K562 (cell line): Measurements from ENCODE around the gene EHD2. TPM values are rescaled to one million over a fixed set of nuclear protein-coding genes. Genes with fewer than 3 reads are reported as not detected.

ENCODE experiments used
- CTBP1 ChIP-seq: fragments of 450-650 bp; IDR thresholded peaks from 2 replicates; pipeline ENCODE4 v1.6.1; 2016; ENCODE audit warnings: borderline replicate concordance
- ELF4 ChIP-seq: fragments of 450-650 bp; formaldehyde crosslinking; IDR thresholded peaks from 2 replicates; pipeline ENCODE4 v1.4.0; 2022; ENCODE audit warnings: missing genetic modification characterization
- EP400 ChIP-seq: fragments of 450-650 bp; IDR thresholded peaks from 2 replicates; pipeline ENCODE4 v1.6.1; 2017; ENCODE audit warnings: antibody characterized with exemption, mild to moderate bottlenecking, moderate library complexity
- HNRNPK ChIP-seq: fragments of 200-400 bp; formaldehyde crosslinking; IDR thresholded peaks from one replicate; pipeline ENCODE4 v1.6.1; 2018; ENCODE audit warnings: mild to moderate bottlenecking, low read depth, low read length; ENCODE audit not compliant: poor library complexity, severe bottlenecking
- JUND ChIP-seq, 2 experiments: IDR thresholded peaks; 2 replicates in 1 of 2; 3 replicates in 1 of 2; pipeline ENCODE4 v1.6.1; 2011; ENCODE audit warnings: borderline replicate concordance in 2 of 2, low read depth in 2 of 2, low read length in 2 of 2, improper control_type of control experiment in 1 of 2, missing biosample characterization in 1 of 2, missing genetic modification characterization in 1 of 2, missing genetic modification reagents in 1 of 2
- MTF1 ChIP-seq: fragments of 250-450 bp; sonication (Bioruptor Pico); IDR thresholded peaks from 2 replicates; pipeline ENCODE4 v1.9.0; 2021; ENCODE audit warnings: moderate library complexity, mild to moderate bottlenecking, inconsistent platforms, borderline replicate concordance
- MYC ChIP-seq, 2 experiments: fragments of 250-450 bp in 1 of 2; sonication (Bioruptor Pico) in 1 of 2; IDR thresholded peaks; 2 replicates each; pipeline versions ENCODE4 v1.5.1 to v1.6.1; 2012 to 2021; ENCODE audit warnings: low read depth in 2 of 2, borderline replicate concordance in 1 of 2, improper control_type of control experiment in 1 of 2, low read length in 1 of 2, mild to moderate bottlenecking in 1 of 2, moderate library complexity in 1 of 2
- NONO ChIP-seq, 2 experiments: fragments of 200-400 bp in 1 of 2; fragments of 450-650 bp in 1 of 2; formaldehyde crosslinking in 1 of 2; IDR thresholded peaks; 2 replicates each; pipeline ENCODE4 v1.6.1; 2017; ENCODE audit warnings: low read depth in 2 of 2, mild to moderate bottlenecking in 2 of 2, moderate library complexity in 2 of 2, low read length in 1 of 2
- TEAD4 ChIP-seq, 2 experiments: sonication (generic) in 1 of 2; formaldehyde crosslinking in 1 of 2; IDR thresholded peaks; 2 replicates each; pipeline versions ENCODE4 v1.6.1 to v1.8.0; 2012 to 2022; ENCODE audit warnings: borderline replicate concordance in 1 of 2, inconsistent platforms in 1 of 2, low read length in 1 of 2, mild to moderate bottlenecking in 1 of 2, missing genetic modification reagents in 1 of 2
- XRCC5 ChIP-seq: fragments of 200-400 bp; formaldehyde crosslinking; IDR thresholded peaks from 2 replicates; pipeline ENCODE4 v1.6.1; 2017; ENCODE audit warnings: low read depth, mild to moderate bottlenecking, low read length
- ZNF263 ChIP-seq: sonication (generic); formaldehyde crosslinking; IDR thresholded peaks from 2 replicates; pipeline ENCODE4 v1.8.0; 2022; ENCODE audit warnings: mild to moderate bottlenecking, missing genetic modification reagents, borderline replicate concordance
- ZNF431 ChIP-seq: sonication (generic); formaldehyde crosslinking; IDR thresholded peaks from 2 replicates; pipeline ENCODE4 v1.8.0; 2022; ENCODE audit warnings: mild to moderate bottlenecking, missing genetic modification reagents
- polyA plus RNA-seq, 8 experiments: library from polyadenylated mRNA; depleted of rRNA in 4 of 8; stranded (reverse) in 5 of 8; unstranded in 3 of 8; fragments of >200 nt; fragmentation: Nextera tagmentation in 2 of 8; fragmentation: Illumina TruSeq in 1 of 8; extraction: Ambion mirVana in 2 of 8; extraction: Trizol in 1 of 8; gene quantifications; 2 replicates each; pipeline versions ENCODE4 v1.2.1 to v1.2.3, GENCODE V29; 2011 to 2014; ENCODE audit warnings: inconsistent platforms in 1 of 8, missing spikeins in 1 of 8
- total RNA-seq, 7 experiments: library from RNA; depleted of rRNA in 6 of 7; stranded (reverse); fragments of >200 nt in 6 of 7; fragmentation: Illumina TruSeq in 2 of 7; extraction: Trizol in 2 of 7; gene quantifications; 2 replicates each; pipeline versions ENCODE4 v1.2.1 to v1.2.3, GENCODE V29; 2011 to 2021; ENCODE audit warnings: low replicate concordance in 1 of 7
- TF ChIP-seq, protein P1 (sequence below): sonication (generic); formaldehyde crosslinking; IDR thresholded peaks from 2 replicates; pipeline ENCODE4 v1.8.0; 2022; ENCODE audit warnings: mild to moderate bottlenecking, missing genetic modification reagents
- TF ChIP-seq, protein P2 (sequence below): sonication (generic); formaldehyde crosslinking; IDR thresholded peaks from 2 replicates; pipeline ENCODE4 v1.8.0; 2022; ENCODE audit warnings: mild to moderate bottlenecking, missing genetic modification reagents
- TF ChIP-seq, protein P3 (sequence below): fragments of 250-450 bp; sonication (Bioruptor Pico); IDR thresholded peaks from 2 replicates; pipeline ENCODE4 v1.8.0; 2021; ENCODE audit warnings: moderate library complexity, mild to moderate bottlenecking, inconsistent platforms
- TF ChIP-seq, protein P4 (sequence below): IDR thresholded peaks from 2 replicates; pipeline ENCODE4 v1.6.1; 2011; ENCODE audit warnings: borderline replicate concordance, low read depth, mild to moderate bottlenecking, moderate library complexity, low read length; ENCODE audit not compliant: insufficient read depth, poor library complexity, severe bottlenecking

The EHD2 gene
- total and polyA plus RNA-seq, 9 of the 15 experiments (the other 6 are each of a cell fraction or from before 2014, with no cell fraction given): 1.7 to 32.2 (median 3.0) TPM

DNA sequence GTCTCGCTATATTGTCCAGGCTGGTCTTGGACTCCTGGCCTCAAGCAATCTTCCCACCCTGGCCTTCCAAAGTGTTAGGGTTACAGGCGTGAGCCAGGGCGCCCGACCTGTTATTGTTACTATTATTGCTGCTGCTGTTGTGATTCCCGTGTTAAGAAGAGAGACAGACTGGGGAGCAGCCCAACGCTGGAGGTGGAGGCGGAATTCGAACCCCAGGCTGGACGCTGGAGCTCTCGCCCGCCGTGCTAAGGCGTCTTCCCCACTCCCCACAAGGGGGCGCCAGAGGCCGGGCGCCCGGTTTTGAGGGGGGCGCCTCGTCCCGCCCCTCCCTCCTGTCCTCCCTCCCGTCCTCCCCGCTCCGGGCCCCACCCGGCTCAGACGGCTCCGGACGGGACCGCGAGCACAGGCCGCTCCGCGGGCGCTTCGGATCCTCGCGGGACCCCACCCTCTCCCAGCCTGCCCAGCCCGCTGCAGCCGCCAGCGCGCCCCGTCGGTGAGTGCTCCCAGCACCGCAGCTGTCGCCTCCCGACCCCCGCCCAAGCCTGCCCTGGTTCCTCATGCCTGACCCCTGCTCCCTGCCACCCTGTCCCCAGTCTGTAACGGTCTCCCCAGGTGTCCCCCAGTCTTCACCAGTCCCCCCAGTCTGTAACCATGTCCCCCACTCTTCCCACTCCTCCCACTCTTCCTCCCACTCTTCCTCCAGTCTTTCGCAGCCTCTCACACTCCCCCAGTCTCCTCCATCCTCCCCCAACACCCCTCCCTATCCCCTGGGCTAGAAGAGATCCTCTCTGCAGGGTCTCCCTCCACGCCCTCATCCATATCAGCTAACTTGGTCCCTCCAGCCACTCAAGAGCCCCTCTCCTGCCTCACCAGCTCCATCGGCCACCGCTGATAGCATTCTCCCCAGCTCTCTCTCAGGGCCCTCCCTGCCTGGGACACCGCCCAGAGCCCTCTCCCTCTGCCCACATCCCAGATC is at the start of gene EHD2 (continued):
- TF ChIP-seq EP400 (0 out of 2 replicates have a peak, but pooled peaks have one; percentile 54), MYC (IDR thresholded peaks at IDR 0.05; ENCODE audit: low read depth, low read length) (peak; percentile 13; the same call in 1 of the 2 replicates), MYC (CRISPR knock-in tag; IDR thresholded peaks at IDR 0.05; ENCODE audit: borderline replicate concordance, low read depth) (no peak), NONO (IDR thresholded peaks at IDR 0.05; ENCODE audit: low read depth in 2 of 2, low read length in 1 of 2) (peak in 1 of 2 experiments; percentile 65; a peak in 3 of 4 replicates), ELF4 (CRISPR knock-in tag) (peak; percentile 48; the same call in 1 of the 2 replicates), MTF1 (CRISPR knock-in tag) (no peak), TEAD4 (IDR thresholded peaks at IDR 0.05; ENCODE audit: low read length) (no peak), TEAD4 (CRISPR knock-in tag; IDR thresholded peaks at IDR 0.05; ENCODE audit: borderline replicate concordance) (no peak), ZNF263 (CRISPR knock-in tag) (peak; percentile 99), ZNF431 (0 out of 2 replicates have a peak, but pooled peaks have one; percentile 30), JUND (IDR thresholded peaks at IDR 0.05; ENCODE audit: borderline replicate concordance, low read depth, low read length) (no peak), JUND (tag; IDR thresholded peaks at IDR 0.05; ENCODE audit: borderline replicate concordance, low read depth, low read length) (no peak), CTBP1 (peak; percentile 41; the same call in 1 of the 2 replicates), HNRNPK (peak; percentile 59), XRCC5 (peak; percentile 54; the same call in 1 of the 2 replicates)
- TF ChIP-seq, protein P1, sequence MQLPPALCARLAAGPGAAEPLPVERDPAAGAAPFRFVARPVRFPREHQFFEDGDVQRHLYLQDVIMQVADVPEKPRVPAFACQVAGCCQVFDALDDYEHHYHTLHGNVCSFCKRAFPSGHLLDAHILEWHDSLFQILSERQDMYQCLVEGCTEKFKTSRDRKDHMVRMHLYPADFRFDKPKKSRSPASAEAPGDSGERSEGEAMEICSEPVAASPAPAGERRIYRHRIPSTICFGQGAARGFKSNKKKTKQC: peak; percentile 35; the same call in 1 of the 2 replicates
- TF ChIP-seq, protein P2, sequence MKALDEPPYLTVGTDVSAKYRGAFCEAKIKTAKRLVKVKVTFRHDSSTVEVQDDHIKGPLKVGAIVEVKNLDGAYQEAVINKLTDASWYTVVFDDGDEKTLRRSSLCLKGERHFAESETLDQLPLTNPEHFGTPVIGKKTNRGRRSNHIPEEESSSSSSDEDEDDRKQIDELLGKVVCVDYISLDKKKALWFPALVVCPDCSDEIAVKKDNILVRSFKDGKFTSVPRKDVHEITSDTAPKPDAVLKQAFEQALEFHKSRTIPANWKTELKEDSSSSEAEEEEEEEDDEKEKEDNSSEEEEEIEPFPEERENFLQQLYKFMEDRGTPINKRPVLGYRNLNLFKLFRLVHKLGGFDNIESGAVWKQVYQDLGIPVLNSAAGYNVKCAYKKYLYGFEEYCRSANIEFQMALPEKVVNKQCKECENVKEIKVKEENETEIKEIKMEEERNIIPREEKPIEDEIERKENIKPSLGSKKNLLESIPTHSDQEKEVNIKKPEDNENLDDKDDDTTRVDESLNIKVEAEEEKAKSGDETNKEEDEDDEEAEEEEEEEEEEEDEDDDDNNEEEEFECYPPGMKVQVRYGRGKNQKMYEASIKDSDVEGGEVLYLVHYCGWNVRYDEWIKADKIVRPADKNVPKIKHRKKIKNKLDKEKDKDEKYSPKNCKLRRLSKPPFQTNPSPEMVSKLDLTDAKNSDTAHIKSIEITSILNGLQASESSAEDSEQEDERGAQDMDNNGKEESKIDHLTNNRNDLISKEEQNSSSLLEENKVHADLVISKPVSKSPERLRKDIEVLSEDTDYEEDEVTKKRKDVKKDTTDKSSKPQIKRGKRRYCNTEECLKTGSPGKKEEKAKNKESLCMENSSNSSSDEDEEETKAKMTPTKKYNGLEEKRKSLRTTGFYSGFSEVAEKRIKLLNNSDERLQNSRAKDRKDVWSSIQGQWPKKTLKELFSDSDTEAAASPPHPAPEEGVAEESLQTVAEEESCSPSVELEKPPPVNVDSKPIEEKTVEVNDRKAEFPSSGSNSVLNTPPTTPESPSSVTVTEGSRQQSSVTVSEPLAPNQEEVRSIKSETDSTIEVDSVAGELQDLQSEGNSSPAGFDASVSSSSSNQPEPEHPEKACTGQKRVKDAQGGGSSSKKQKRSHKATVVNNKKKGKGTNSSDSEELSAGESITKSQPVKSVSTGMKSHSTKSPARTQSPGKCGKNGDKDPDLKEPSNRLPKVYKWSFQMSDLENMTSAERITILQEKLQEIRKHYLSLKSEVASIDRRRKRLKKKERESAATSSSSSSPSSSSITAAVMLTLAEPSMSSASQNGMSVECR (CRISPR knock-in tag): peak; percentile 76
- TF ChIP-seq, protein P3, sequence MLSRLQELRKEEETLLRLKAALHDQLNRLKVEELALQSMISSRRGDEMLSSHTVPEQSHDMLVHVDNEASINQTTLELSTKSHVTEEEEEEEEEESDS: no peak
- TF ChIP-seq, protein P4, sequence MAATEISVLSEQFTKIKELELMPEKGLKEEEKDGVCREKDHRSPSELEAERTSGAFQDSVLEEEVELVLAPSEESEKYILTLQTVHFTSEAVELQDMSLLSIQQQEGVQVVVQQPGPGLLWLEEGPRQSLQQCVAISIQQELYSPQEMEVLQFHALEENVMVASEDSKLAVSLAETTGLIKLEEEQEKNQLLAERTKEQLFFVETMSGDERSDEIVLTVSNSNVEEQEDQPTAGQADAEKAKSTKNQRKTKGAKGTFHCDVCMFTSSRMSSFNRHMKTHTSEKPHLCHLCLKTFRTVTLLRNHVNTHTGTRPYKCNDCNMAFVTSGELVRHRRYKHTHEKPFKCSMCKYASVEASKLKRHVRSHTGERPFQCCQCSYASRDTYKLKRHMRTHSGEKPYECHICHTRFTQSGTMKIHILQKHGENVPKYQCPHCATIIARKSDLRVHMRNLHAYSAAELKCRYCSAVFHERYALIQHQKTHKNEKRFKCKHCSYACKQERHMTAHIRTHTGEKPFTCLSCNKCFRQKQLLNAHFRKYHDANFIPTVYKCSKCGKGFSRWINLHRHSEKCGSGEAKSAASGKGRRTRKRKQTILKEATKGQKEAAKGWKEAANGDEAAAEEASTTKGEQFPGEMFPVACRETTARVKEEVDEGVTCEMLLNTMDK: peak; percentile 76
